Skeletal muscle satellite cell (primary cell): Measurements from ENCODE around the gene ZKSCAN1.

ENCODE experiments used
- H3K27me3 ChIP-seq: 2 replicates; pipeline ENCODE4 v1.7.0; 2013; ENCODE audit warnings: low read length; ENCODE audit not compliant: control insufficient read depth, insufficient read depth
- H3K36me3 ChIP-seq: 2 replicates; pipeline ENCODE4 v1.7.0; 2013; ENCODE audit warnings: mild to moderate bottlenecking, control low read depth, low read length; ENCODE audit not compliant: insufficient read depth
- H3K4me1 ChIP-seq: 2 replicates; pipeline ENCODE4 v1.7.0; 2013; ENCODE audit warnings: low read length; ENCODE audit not compliant: control insufficient read depth, insufficient read depth
- H3K4me2 ChIP-seq: 2 replicates; pipeline ENCODE4 v1.7.0; 2013; ENCODE audit warnings: mild to moderate bottlenecking, low read length
- H3K4me3 ChIP-seq: 2 replicates; pipeline ENCODE4 v1.7.0; 2013; ENCODE audit warnings: low read length
- H3K9ac ChIP-seq: 2 replicates; pipeline ENCODE4 v1.7.0; 2013; ENCODE audit warnings: mild to moderate bottlenecking, low read depth, low read length, moderate library complexity
- H3K9me3 ChIP-seq: replicated peaks from 2 replicates; pipeline ENCODE4 v1.7.0; 2013; ENCODE audit warnings: mild to moderate bottlenecking, control low read depth, low read length

The ZKSCAN1 gene

DNA sequence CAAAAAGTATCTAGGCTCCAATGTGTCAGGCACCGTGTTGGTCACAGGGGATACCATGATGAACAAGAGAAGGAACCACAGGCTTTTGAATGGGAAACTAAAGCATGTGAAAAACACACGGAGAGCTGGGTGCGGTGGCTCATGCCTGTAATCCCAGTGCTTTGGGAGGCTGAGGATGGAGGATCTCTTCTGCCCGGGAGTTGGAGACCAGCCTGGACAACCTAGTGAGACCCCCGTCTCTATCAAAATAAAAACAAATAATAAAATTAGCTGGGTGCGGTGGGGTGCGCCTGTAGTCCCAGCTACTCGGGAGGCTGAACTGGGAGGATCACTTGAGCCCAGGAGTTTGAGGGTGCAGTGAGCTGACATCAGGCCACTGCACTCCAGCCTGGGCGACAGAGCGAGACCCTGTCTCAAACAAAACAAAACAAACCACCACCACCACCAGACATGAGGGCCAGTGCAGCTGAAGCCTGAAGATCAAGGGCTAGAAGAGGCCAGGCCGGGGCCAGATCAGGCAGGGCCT, 72.8 kb downstream of the ZKSCAN1 start:
- Histone ChIP-seq H3K36me3 (peaks cover 30% of the 10 kb centered on the region), H3K9me3 (no peaks in the 10 kb centered on the region), H3K27me3 (no peaks in the 10 kb centered on the region), H3K4me3 (peak overlapping the region; percentile 88), H3K4me2 (peak overlapping the region; percentile 85), H3K9ac (peak overlapping the region; percentile 93), H3K4me1 (peaks cover 38% of the 10 kb centered on the region)

DNA sequence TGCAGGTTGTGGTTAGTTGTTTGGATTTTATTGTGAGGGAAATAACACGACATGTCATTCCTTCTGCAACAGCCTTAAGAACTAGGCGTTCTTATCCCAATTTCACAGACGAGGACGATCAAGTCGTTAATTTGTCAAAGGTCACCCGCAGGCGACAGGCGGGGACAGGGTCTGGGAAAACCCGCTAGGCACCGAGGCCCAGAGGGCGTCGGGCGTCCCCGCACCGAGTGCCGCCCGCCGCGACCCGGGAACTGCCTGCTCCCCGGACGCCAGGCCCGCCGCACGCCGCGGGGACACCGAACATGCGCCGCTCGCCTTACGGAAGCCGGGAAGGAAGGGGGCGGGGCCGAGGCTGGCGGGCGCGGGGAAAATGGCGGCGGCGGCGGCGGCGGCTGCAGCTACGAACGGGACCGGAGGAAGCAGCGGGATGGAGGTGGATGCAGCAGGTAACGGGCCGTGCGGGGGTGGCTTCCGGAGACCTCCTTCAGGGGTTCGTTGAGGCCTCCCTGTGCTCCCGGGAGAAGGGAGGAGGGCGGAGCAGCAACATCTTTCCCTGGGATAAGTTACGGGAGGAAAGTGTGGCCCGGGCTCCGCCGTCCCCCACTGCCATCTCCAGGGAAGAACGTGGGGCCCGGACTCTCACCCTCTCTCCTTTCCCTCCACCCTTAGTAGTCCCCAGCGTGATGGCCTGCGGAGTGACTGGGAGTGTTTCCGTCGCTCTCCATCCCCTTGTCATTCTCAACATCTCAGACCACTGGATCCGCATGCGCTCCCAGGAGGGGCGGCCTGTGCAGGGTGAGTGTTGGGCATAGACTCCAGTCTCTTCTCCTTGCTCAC, 73.4 kb downstream of the ZKSCAN1 start, which contains the start of gene COPS6:
TSS of gene COPS6 (plus strand) at position 349 of the 837 bp plus-strand sequence. CDS start at position 371, 22 bp downstream.
- Histone ChIP-seq H3K4me3 (peak within 1 kb of the TSS; percentile 88), H3K4me1 (peaks cover 43% of the 10 kb centered on the region), H3K9me3 (no peaks in the 10 kb centered on the region), H3K4me2 (peak within 1 kb of the TSS; percentile 85), H3K27me3 (no peaks in the 10 kb centered on the region), H3K36me3 (peaks cover 37% of the 10 kb centered on the region), H3K9ac (peak within 1 kb of the TSS; percentile 93)

DNA sequence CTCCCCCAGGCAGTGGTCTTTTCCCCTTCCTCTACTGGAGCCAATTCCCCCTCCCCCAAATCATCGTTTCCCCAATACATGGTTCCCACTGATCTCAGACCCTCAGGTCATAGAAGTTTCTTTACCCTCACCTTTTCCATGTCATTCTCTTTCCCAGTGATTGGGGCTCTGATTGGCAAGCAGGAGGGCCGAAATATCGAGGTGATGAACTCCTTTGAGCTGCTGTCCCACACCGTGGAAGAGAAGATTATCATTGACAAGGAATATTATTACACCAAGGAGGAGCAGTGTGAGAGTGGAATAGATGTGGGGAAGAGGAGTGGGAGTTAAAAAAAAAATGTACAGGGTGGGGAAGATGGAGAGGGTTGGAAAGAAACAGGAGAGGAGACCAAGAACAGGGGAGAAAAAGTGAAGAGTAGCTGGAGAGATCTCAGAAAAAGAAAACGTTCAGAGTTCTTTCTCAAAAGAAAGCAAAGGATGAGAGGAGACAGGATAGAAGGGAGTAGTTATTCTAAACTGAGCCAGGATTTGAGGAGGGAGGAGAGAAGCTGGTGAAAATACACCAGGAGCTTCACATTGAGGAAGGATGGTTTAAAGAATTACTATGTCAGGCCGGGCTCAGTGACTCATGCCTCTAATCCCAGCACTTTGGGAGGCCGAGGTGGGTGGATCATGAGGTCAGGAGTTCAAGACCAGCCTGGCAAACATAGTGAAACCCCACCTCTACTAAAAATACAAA, 74.2 kb downstream of the ZKSCAN1 start:
- Histone ChIP-seq H3K9me3 (no peaks in the 10 kb centered on the region), H3K36me3 (peaks cover 45% of the 10 kb centered on the region), H3K27me3 (no peaks in the 10 kb centered on the region), H3K4me1 (peaks cover 43% of the 10 kb centered on the region), H3K4me2 (peak overlapping the region; percentile 85), H3K4me3 (peak overlapping the region; percentile 88), H3K9ac (peak overlapping the region; percentile 93)

DNA sequence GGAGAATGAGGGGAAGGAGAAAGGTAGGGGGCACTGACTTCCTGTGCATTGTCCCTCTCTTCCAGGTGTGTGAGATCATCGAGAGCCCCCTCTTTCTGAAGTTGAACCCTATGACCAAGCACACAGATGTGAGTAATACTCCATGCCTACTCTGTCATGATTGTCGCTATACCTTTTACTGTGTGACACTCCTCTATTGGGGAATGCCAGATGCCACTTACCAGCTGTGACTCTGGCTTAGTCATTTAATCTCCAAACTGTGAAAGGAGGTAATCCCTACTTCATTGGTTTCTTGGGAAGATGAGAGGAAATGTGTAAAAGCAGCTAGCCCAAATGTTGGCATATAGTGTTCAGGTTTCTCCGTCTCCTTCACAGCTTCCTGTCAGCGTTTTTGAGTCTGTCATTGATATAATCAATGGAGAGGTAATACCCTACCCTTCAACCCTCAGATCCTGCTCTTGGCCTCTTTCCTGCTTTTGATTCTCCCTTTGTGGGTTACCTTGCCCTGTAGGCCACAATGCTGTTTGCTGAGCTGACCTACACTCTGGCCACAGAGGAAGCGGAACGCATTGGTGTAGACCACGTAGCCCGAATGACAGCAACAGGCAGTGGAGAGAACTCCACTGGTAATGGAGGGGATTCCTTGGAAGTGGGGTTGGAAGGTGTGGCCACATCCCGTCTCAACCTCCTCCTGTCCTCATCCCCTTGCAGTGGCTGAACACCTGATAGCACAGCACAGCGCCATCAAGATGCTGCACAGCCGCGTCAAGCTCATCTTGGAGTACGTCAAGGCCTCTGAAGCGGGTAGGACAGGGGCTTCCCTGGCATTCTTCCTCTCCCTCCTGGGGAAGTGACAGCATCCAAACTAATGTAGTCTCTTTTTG, 75.4 kb downstream of the ZKSCAN1 start:
- Histone ChIP-seq H3K27me3 (no peaks in the 10 kb centered on the region), H3K36me3 (peaks cover 55% of the 10 kb centered on the region), H3K4me2 (peak overlapping the region; percentile 85), H3K4me1 (peaks cover 43% of the 10 kb centered on the region), H3K9ac (no peak overlapping the region), H3K9me3 (no peaks in the 10 kb centered on the region), H3K4me3 (peak overlapping the region; percentile 41)
